NK-92 treated with Interleukin-12 subunit alpha and Interleukin-12 subunit beta, amount 100 ng/mL, for 24 hours (cell line): ENCODE results near the gene SMAD4.

Experiments
- DNase-seq: peaks from one replicate; lab custom pipeline; 2025; lab: John Stamatoyannopoulos, UW

SMAD4 gene

DNA sequence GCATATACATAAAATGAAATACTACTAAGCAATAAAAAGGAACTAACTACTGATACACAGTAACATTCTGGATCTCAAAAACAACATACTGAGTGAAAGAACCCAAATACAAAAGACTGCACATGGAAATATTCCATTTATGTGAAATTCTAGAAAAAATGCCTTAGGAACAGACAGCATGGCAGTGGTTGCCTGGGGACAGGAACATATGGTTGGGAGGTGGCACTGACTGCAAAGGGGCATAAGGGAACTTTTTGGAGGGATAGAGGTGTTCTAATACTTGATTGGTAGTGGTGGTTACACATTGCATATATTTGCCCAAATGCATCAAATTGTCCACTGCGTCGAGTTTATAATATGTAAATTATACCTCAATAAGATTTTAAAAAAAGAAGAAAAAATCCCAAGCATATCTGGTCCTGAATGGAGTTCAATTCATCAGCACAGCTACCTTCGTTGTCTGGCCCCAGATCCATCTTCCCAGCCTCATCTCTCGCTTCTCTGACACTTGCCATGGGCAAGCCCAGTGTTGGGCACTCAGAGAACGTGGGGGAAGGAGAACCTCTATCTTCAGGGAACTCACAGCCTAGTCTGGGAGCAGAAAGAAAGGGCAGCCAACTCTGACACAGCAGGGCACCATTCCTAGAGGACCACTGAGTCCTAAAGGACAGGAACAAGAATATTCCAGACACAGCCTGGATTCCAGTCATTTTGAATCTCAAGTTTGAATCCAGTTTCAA is 8.6 kb upstream of the SMAD4 start:
- DNase-seq = no peak

DNA sequence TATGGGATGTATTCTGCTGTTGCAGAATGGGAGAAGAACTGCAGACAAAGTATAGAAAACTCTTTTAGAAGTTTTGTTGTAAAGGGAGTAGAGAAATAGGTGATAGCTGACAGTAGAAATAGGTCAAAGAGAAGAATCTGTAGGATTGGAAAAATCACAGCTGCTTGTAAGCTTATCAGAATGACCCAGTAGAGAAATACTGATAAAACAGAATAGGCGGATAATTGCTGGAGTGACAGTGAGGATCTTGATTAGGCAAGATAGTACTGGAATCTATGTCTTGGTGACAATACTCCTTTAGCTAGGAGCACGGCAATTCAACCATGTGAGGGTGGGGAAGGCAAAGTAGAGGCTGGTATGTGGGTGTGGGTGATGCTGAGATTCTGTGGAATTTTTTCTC is 4.5 kb upstream of the SMAD4 start:
- no peak for DNase-seq

DNA sequence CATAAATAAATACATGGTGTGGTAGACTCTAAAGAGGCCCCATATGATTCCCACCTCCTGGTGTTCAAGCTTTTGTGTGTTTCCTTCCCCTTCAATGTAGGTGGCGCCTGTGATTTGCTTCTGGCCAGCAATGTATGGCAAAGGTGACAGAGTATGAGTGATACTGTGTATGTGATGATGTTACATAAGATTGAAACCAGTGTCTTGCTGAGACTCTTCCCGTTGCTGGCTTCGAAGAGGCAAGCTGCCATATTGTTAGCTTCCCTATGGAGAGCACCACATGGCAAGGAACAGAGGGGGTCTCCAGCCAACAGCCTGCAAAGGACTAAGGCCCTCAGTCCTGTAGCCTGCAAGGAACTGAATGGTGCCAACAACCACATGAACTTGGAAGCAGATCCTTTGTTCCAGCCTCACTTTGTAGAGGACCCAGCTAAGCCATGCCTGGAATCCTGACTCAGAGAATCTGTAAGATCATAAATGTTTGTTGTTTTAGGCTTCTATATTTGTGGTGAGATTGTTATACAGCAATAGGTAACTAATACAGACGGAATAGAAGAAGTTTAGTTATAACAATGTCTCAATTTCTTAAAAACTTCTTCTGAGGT is 1.7 kb upstream of the SMAD4 start:
- DNase-seq = peak; percentile 24

DNA sequence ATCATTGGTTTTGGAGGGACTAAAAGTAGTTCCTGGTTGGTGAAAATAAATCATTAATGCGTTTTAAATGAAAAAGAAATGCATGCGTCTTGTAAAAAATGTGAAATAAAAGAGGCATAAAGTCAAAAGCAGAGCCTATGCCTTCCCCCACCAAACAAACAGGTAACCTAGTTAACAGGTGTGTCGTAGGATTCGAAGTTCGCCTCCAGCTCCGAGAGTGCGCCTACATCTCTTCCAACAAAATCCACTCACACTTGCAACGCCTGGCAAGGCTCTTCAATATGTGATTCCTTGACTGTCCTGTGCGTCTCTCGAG is 677 bp upstream of the SMAD4 start:
- DNase-seq = no peak

DNA sequence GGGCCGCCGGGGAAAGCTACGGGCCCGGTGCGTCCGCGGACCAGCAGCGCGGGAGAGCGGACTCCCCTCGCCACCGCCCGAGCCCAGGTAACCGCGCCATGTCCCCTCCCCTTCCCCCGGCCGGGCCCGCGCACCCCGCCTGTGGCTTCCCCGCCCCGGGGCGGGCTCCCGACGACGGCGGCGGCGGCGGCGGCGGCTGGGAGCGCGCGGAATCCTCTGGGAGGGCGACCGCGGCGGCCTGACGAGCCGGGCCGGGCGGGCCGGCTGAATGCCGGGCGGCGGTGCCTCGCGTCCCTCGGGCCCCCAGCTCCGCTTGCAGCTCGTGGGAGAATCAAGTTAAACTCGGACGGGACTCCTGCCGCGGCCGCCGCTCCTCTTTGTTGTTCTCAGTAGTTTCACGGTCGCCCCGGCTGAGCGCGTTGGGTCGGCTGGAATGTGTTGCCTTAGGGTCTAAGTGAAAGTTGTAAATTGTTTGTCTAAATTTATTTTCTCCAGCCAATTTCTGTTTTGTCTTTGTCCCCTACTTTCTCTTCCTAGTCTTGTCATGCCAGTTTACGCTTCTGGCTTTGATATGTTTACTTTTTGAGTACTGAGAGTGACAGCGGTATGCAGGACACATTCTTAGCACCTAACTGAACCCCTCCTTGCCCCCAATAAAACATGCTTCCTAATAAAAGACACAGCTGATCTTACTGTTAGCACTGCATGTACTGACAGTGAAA is 685 bp downstream of the SMAD4 start:
- DNase-seq = peak; percentile 58

DNA sequence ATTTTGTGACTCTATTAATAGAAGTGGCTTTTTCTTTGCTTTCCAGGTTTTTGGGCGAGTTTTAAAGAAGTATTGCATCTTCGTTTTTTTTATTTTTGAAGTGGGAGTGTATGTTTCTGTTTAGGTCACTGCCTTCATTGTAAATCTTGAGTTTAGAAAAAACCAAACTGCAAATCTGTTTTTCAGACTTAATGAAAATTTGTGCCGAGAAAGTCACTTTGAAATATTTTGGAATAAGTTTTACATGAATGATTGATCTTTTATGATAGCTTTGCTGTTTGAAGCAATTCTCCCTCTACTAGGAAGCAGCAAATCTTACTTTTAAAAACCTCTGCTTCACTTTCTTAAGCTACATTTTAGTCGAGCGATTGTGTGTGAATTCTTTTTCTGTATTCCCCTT is 2.2 kb downstream of the SMAD4 start:
- no peak for DNase-seq

DNA sequence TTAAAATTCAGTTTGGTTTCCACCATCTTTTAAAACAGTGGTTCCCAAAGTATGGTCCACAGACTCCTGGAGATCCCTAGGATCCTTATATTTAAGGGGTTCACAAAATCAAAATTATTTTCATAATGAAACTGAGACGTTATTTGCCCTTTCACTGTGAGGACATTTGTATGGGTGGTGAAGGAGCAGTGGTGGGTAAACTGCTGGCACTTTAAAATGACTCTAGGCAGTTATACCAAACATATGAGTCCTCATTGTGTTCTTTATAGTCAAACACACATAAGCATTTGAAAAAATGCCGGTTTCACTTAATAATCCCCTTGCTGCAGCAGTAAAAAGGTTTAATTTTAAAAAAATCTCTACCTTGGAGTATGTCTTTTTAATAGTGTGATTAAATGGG is 7.2 kb downstream of the SMAD4 start:
- no peak for DNase-seq

DNA sequence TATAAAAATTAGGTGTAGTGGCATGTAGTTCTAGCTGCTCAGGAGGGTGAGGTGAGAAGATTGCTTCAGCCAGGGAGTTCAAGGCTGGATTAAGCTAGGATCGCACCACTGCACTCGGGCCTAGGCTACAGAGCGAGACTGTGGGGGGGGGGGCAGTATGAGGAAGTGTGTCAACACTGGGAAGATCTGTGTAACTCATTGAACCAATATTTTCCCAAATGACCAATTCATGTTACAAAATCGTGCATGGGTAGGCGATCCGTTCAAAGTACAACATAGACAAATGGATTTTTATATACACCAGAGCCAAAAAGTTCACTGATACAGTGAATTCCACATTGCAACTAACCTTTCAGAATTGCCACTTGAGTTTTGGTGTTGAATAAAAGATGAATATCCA is 8.1 kb downstream of the SMAD4 start:
- no peak for DNase-seq

DNA sequence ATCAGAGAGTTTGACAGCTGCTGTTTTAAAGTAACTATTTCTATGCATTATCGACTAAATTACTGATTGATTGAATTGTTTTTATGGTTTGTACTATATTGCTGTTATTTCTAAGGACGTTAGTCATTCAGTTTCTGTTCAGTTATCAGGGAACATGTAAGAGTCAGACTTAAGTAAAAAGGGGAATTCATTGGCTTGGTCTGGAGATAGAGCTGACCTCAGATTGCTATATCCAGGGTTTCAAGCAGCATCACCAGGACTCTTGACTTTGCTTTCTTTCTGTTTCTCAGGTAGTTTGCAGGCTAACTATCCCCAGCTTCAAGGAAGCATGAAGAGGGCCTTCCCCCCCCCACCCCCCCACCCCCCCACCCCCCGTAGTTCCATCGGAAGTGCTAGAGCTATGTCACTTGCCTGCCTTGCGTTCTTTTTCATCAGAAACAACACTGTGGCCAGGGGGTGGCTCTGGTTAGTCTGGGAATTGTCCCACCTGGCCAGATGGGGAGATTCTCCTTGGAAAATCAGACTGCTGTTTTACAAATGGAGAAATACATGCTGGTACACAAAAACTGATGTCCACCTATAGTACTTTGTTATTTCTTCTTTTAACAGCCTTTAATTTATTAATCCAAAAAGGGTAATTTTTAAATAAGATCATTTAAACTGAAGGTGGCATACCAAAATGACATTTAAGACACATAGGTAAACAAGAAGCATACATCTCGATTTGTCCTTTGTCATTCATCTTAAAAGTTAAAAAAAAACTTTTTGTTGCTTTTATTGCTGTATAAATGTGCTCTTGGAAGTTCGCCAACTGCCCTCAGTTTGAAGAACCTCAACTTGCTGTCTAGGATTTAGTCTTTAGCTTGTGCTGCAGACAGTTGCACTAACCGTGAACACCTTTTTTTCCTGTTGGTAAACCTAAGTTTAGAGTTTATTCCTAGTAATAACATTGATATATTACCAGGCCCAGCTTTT is 9.4 kb downstream of the SMAD4 start:
- DNase-seq = no peak

DNA sequence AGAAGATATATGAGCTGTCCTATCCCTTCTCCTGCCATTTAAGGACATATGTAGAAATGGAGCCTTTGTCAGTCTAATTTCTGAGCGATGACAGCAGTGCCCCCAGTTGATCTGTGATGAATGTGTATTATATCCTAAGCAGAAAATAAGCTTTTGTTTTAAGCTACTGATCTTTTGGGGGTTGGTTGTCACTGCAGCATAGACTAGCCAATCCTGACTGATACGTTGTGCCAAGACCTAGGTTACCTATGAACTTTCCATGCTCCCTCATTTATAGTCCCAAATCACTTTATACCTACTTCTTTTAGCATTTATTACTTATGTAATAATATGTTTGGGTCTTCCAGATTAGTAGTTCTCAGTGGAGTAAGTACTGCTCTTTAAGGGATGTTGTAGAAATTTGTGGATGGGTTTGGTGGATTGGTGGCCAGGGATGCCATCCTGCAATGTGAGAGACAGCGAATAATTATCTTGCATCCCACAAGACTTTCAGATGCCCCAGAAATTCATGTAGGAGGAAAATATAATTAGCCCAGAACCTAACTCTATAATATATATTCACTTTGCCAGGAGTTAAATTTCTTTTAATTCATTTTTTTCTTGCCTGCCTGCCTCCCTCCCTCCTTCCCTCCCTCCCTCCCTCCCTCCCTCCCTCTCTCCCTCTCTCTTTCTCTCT is 11.8 kb downstream of the SMAD4 start:
- DNase-seq = no peak

DNA sequence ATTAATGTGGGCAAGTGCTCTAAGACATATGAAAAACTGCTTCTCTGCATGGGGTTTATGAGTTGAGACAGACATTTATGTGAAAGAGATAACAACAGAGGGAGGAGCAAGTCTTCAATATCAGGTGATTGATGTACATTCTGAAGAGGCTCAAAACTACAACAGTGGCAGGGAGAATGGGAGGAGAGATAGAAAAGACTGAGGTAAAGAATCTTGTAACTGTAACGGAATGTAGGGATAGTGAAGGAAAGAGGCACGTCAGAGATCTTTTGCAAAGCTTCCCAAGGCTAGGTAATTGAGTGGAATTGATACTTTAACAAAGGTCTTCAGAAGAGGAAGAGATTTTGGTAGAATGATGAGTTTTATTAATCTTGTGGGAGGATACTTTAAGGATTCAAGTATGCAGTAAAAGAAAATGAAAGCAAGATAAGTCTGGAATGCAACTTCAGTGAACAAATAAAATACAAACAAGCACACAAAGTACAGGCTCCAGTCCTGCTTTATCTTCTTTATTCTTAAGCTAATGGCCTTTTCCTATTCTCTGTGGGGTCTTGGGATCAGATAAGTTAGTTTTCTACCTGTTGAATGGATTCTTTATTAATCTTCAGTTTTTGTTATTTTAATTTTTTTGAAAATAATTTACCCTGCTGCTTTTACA is 15.0 kb downstream of the SMAD4 start:
- no peak for DNase-seq

DNA sequence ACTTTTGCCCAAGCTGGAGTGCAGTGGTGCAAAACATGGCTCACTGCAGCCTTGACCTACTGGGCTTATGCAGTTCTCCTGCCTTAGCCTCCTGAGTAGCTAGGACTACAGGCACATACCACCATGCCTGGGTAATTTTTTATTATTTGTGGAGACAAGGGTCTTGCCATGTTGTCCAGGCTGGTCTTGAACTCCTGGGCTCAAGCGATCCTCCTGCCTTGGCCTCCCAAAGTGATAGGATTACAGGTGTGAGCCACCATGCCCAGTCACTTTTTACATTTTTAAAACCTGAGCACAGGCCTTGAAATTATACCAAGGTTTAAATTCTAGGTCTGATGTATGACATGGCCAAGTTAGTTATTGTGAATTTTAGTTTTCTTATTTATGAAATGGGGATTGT is 18.2 kb downstream of the SMAD4 start:
- no peak for DNase-seq

DNA sequence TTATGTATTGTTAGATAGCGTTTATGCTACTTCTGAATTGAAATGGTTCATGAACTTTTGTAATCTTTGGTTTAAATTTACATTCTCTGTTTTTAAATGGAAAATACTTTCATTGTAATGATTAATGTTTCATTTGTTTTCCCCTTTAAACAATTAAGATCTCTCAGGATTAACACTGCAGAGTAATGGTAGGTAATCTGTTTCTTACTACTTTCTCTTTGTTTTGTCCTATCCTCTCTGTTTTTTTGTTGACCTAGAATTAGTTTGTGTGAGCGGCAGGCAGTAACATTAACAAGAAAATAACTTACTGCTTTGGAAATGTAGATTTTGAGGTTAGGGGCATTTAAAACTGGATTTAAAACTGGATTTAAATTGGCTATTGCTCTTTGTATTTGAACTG is 19.1 kb downstream of the SMAD4 start:
- DNase-seq = no peak

DNA sequence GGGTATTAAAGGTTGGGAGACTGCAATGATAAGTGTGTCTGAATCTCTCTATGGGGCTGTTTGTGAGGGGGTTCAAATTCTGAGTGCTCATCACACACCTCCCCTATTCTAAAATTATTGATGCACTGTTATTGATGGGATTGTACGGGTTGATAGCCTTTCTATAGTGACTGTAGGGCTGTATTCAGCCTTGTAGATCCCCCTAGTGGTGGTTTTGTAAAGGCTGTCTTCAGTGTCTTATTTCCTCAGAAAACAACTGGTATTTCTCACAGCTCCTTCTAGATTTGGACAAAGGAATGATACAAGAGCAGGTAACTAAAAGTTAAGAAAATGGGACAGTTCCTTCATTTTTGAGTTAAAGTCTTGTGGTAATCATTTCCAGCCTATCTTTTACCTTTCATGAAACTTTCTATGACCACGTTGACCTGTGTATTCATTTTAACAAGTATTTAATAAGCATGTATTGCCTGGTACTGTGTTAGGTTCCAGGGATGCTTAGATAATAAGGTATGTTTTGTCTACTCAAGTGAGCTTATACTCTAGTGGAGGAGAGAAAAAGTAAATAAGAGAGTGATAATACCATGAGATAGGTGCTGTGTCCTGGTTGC is 21.2 kb downstream of the SMAD4 start:
- no peak for DNase-seq

DNA sequence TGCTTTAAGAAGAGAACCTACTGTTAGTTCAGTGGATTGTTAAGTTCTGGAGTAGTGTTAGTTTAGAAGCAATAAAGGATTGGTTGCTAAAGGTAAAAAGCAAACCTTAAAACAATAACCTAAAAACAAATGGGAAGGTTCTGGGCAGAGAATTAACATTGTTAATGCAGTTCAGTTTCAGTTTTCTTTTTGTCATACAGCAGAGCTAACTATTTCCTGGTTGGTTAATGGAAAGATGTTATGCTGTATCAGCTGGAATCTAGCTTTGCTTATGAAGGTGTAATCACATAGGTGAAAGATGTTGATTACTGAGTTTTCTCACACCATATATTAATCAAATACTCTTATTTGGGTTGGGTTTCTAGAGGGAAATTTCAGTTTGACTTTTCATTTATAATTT is 23.8 kb downstream of the SMAD4 start:
- no peak for DNase-seq

DNA sequence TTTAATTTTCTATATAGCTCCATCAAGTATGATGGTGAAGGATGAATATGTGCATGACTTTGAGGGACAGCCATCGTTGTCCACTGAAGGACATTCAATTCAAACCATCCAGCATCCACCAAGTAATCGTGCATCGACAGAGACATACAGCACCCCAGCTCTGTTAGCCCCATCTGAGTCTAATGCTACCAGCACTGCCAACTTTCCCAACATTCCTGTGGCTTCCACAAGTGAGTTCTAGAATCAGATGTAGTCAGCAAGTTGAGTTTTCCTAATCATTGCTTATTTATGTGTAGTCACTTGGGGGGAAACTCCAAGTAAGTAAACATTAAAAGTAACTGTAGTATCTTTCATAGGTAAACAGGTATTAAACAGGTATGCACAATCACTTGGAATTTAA is 24.8 kb downstream of the SMAD4 start:
- DNase-seq = no peak

DNA sequence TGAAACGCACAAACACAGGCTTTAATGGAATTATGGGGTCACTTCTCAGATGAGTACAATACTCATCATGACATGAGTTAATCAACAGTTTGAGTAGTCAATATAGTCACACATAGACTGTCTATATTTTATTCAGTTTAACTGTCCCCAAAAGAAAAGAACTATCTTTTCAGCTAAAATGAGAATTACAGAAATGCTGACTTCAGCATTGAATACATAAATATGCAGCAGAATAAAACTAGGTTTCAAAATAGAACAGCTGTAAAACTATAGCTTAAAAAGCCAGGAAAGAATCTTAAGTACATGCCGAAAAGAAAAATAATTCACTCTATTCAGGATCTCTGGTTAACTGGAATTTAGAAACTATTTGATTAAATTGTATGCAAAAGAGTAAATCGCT is 30.0 kb downstream of the SMAD4 start:
- DNase-seq = no peak

DNA sequence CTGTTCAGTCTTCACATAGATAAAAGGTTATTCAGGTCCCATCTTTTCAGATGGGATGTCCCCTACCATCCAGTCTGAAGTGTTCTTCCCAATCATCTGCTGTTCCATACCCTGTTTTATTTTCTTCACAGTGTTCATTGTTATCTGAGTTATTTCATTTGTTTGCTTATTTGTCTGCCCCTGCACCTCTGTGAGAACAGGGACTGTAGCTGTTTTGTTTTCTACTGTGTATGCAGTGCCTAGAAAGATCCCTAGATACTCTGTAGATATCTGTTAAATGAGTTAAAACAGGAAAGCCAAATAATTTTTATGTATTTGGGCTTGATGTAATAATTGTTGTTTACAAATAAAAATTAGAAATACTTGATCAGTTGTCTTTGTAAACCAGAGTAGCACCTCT is 34.2 kb downstream of the SMAD4 start:
- no peak for DNase-seq

DNA sequence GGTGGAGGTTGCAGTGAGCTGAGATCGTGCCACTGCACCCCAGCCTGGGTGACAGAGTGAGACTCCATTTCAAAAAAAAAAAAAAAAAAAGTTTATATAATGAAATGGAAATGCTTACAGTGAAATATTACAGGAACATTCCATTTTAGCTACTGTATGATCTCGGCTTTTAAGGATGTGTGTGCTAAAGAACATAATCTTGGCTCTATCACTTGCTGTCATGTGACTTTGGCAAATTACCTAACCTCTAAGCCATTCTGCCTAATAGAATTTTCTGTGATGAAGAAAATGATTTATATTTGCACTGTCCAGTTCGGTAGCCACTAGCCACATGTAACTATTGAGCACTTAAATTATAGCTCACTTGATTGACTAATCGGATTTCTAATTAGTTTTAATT is 36.3 kb downstream of the SMAD4 start:
- DNase-seq = no peak

DNA sequence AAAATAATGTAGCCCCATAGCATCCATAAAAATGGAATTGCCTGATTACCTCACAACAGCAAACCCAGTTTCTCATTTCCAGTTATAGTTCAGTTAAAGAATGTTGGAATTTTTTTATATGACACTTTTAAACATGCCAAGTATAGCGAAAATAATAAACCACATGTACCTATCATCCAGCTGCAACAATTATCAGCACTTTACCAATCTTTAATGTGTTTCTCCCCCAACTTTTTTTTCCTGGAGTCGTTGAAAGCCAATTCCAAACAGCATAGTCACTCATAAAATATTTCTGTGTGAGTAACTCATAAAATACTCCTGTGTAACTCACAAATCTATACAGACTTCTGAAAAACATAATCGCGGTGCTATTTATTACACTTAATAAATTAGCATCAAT is 38.1 kb downstream of the SMAD4 start:
- no peak for DNase-seq

DNA sequence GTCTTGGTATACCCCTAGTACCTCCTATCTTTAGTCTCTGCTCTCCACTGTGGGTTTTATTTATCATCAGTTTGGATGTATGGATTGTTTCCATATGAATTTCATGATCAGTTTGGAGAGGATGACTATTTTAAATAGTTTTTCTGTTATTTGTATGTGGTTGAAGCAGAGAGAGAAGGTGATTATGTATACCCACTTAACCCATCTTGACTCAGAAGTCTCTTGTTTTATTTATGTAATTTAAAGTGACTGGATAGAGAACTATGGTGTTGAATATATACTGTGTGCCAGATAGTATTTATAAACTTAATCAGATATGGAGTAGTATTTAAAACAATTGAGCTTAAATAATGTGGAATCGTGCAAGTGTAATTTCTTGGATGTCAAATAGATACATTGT is 39.9 kb downstream of the SMAD4 start:
- DNase-seq = no peak
